HG02885 (cell line): ENCODE results near the gene CCK.

Experiments
- ATAC-seq: cut with Tn5 transposase; IDR thresholded peaks from one replicate; pipeline ENCODE4 v1.9.1; 2021; ENCODE audit warnings: mild to moderate bottlenecking; ENCODE audit not compliant: unreplicated experiment, poor library complexity

CCK gene

DNA sequence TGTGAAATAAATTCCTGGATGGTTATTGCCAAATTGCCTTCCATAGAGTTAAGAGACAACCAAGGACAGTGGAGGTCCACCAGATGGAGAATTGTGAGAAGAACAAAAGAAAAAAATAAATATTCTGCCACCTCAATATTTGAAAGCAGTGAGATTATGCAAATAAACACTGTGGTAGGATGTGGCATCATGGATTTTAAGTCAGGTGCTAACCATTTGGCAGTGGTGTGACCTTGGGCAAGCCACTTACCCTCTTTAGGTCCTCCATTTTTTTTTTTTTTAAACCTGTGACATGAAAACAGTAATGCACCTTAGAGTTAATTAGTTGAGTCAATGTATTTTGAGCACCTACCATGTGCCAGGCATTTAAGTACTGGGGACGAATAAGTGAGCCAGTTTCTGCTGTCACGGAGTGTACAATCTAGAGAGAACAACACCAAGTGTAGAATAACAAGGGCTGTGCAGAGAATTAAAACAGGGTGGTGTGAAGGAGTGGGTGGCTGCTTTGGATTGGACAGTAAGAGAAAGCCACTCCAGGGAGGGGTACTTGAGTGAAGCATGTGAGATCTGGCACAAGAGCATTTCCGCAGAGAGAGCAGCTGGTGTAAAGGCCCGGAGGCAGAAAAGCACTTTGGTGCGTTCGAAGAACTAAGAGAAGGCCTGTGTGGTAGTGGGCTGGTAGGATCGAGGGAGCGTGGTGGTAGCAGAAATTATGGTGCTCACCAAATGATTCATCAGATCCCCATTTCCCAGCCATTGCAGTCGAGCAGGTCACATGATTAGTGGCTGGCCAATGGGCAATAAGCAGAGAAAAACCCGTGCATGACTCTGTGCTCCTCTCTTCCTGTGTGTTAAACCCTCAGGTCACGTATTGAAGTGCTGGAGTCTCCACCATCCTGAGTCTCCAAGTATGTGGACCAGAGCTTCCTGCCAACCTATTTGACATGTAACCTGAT, 39.2 kb downstream of the CCK start:
- ATAC-seq, result no peak

DNA sequence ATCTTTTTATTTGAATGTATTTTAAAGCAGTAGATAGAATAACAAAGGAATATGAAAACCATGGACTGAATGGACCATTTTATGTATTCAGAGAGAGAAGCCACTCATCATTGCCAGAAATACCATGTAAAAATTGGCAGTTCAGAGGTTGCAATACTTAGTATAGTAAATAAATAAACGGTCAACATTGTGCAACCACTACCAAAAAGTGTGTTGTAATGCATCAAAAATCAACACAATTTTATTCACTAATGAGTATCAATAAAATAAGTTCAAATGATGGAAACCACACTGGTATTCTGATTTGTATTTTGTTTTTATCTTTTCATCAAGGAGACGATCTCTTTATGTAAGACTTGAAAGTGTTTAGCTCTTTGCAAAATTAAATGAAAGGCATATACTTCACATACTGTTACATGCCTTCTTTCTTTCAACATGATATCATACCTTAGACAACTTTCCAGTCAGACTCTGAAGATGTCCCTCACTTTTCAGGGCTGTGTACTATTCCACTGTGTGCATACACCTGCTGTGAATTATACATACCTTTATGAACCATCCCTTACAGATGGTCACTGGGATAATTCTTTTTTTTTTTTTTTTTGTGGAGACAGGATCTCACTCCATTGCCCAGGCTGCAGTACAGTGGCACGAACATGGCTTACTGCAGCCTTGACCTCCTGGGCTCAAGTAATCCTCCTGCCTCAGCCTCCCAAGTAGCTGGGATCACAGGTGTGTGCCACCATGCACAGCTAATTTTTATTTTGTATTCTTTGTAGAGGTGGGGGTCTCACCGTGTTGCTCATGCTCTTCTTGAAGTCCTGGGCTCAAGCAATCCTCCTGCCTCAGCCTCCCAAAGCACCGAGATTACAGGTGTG, 40.3 kb downstream of the CCK start:
- no peak for ATAC-seq

- ATAC-seq, result no peak
Observed at GRCh38 chr3:42224658-42225421, 41.1 kb downstream of the CCK start.

DNA sequence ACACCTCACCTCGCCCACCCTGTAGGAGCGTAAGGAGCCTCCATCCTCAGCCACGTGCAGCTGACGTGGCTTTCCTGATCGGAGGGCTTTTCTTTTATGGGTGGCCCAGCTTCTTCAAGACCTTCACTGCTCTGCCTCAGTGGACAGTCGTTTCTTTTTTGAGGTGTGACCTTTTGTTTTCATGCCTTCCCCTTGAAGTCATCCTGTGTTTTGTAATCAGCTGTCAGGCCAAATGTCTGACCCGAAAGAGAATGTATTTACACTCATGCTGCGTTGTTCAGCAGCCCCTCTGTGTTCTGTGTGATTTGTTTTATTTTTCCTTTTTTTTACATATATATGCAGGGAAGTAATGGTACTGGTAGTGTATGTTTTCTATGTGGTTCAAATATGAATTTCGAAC, 41.8 kb downstream of the CCK start:
- ATAC-seq, result no peak

GRCh38 chr3:42222942-42223693, 42.9 kb downstream of the CCK start:
- ATAC-seq, result no peak

DNA sequence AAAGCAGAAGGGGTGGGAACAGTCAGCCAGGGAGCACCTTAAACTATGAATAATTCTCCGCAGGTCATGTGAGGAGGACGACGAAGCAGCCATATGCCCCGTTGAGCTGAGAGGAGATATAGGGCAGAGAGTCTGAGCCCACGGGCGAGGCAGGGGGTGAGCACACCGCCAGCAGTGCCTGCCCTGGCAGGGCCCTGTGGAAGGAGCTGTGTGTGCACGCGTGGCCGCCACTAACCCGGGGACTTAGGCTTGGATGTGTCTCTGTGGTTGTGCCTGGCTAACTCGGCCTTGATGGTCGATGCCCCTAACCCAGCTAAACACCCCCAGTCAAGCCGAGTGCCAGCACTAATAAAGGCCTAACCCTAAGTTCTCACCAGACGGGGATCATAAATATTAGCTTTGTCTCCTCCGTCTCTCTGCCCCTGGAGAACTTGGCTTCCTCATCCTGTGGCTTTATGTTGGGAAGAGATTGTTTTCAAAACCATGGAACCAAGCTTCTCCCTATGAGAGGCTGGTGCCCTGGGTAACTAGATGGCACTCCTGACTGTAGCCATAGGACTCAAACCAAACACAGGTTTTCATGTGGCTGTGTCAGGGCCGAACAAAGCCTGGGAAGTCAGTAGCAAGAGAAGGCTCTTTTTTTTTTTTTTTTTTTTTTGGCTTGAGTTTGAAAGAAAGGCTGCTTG, 45.4 kb downstream of the CCK start:
- no peak for ATAC-seq

DNA sequence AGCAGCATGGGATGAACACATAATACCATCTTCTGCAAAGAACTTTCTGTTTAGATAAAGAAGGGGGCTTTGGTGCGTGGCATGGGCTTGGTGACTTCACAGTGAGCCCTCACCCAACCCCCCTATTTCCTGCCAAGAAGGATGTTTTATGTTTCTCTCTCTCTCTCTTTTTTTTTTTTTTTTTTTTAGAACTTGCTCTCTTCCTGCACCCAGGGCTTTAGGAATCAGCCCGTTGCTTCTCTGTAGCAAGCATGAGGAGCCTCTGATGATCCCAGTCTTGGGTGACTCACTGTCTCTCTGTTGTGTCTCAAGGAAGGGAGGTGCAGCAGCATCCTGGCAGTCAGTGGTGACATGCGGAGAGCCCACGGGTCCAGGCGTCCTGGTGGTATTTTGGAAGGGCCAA, 49.1 kb downstream of the CCK start:
- ATAC-seq, result no peak

DNA sequence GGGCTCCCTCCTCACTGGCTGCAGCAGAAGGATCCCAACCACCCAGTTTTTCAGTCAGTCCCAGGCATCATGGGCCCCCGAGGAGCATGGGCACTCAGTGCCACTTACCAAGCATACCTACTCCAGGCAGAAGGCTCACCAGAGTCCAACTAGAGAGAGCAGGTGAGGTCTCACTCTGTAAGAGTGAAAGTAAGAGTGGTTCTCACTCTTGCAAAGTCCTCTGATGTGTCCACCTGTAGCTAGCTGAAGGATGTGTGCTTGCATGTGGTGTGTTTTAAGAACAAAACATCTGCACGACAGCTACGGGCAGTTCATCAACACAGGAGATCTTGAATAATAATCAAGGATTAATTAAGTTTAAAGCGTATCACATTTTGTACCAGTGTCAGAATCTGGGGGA, 49.7 kb downstream of the CCK start:
- ATAC-seq, result peak; percentile 80

GRCh38 chr3:42214565-42215283, 51.3 kb downstream of the CCK start:
- peak; percentile 54 for ATAC-seq

GRCh38 chr3:42214064-42214463, 51.9 kb downstream of the CCK start:
- peak; percentile 37 for ATAC-seq

- ATAC-seq, result no peak
Observed at GRCh38 chr3:42213417-42213816, 52.6 kb downstream of the CCK start.

- ATAC-seq, result no peak
Observed at GRCh38 chr3:42210726-42211125, 55.3 kb downstream of the CCK start.

DNA sequence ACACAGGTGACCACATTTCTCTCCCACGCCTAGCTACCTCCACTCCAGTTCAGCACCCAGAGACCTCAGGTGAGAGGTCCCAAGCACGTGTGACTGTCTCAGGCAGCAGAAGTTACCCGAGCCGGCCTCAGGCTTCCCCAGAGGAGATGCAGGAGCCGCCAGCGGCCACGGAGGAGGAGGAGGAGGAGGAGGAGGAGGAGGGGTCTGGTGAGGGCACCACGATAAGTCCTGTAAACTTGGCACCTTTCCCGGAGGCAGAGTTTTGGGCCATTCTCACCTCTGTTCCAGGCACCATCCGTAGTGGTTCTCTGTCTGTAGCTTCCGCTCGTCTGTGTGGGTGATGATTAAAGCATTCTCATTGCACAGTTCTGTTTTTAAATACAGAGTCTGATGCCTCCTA, 56.1 kb downstream of the CCK start:
- ATAC-seq, result no peak
